HG03575 (cell line): ENCODE results near the gene ILF3.

Source experiments
- ATAC-seq: cut with Tn5 transposase; IDR thresholded peaks from one replicate; pipeline ENCODE4 v1.9.1; 2021; ENCODE audit not compliant: unreplicated experiment, insufficient number of reproducible peaks, low FRiP score; ENCODE audit errors: extremely low read depth

ILF3 gene

GRCh38 chr19:10691178-10691881 is 37.2 kb downstream of the ILF3 start:
- no peak for ATAC-seq

GRCh38 chr19:10691883-10692282 is 37.7 kb downstream of the ILF3 start:
- no peak for ATAC-seq

- no peak for ATAC-seq
These were observed 38.6 kb downstream of the ILF3 start for GRCh38 chr19:10692673-10693264.

DNA sequence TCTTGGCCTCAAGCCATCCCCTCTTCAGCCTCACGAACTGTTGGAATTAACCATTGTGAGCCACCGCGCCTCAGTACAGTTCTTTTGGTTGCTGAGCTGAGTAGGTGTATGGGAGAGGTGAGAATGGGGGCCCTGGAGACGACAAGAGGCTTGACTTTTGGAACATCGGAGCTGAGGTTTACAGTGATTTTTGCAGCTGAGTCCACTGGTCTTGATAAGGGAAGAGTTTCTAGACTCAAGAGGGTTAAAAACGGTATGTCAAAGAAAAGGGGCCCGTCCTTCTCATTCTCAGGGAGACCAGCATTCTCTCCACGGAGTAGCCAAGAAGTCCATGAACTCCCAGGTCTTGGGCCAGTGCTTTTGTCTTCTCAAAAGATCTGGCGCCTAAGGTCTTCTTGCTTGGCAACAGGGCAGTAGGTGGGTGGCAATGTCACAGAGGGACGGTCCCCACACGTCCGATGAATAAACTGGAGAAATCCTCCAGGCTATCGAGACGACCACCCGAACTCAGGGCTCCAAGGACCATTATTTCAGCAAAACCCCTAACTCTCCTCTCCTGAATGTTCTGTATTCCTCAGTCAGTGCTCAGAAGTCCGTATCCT is 40.7 kb downstream of the ILF3 start:
- ATAC-seq, result no peak

GRCh38 chr19:10695401-10696398 is 41.6 kb downstream of the ILF3 start:
- no peak for ATAC-seq

- ATAC-seq, result no peak
These were observed 45.6 kb downstream of the ILF3 start for GRCh38 chr19:10699650-10700335.

DNA sequence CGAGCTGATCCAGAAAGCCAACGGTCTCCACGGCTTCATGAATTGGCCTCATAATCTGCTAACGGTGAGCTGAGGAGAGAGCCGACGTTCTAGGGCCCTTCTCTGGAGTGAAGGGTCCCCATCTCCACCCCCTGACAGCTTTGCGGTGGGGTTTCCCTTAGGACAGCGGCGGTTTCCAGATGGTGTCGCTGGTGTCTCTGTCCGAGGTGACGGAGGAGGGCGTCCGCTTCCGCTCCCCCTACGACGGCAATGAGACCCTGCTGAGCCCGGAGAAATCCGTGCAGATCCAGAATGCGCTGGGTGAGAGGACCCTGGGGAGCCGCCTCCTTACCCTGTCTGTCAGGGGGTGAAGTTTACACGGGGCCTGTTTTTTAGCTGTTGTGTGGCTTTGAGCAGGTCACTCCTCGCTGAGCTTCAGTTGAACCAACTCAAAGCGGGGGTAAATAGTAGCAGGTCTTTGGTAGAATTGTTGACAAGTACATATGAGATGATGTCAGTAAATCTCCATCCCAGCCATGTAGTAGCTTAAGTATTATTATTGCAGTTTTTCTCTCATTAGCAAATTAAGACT is 47.9 kb downstream of the ILF3 start:
- no peak for ATAC-seq

DNA sequence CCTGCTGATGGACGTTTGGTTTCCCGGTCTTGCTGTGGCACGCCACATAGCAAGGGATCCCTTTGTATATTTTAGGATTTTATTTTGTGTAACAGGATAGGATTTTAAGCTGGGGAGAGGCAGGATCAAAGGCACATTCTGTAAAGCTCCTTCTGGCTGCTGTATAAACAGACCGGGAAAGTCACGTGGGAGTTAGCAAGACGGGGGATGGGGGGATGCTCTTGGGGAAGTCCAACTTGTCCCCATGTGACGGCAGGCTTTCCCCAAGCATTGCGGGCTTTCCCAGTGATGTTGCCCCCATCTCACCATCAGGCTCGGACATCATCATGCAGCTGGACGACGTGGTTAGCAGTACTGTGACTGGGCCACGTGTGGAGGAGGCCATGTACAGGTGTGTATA is 52.8 kb downstream of the ILF3 start:
- ATAC-seq, result no peak

DNA sequence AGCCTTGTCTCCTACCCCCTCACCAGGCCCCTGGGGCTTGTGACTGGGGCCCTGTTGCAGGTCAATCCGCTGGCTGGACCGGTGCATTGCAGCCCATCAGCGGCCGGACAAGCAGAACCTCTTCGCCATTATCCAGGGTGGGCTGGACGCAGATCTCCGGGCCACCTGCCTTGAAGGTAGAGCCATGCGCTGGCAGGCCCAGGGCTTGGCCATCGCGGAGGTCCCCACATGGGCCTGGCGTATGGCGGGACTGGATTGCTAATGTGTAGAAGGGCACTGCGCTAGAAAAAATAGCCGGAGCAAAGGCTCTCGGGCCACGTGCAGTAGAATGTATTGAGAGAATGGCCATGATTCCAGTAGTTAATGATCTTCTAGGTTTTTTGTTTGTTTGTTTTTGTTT is 53.3 kb downstream of the ILF3 start:
- no peak for ATAC-seq

DNA sequence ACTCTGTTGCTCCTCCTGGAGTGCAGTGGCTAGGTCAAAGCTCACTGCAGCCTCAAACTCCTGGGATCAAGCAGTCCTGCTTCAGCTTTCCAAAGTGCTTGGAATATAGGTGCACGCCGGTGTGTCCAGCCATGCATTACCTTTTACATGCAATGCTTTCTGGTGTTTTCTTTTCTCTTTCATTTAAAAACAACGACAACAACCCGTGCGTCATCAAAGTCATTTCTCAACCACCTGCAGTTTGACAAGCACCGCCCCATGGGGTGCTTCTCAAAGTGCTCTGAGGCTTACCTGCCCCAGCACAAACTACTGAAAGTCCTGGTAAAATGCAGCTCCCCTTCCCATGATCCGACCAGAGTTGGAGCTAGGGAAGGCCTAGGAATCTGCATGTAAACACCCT is 54.1 kb downstream of the ILF3 start:
- ATAC-seq, result no peak

DNA sequence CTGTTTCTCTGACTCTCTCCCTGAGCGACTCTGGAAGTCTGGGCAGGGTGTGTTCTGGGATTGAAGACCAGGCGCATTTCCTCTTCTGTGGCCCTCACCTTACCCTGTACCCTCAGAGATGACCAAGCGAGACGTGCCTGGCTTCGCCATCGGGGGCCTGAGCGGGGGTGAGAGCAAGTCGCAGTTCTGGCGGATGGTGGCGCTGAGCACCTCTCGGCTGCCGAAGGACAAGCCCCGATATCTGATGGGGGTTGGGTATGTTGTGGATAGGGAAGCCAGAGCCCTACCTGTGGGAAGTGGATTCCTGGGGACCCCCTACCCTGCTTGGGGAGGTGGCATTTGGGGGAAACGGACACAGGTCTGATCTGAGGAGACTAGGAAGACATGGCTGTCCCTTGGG is 57.9 kb downstream of the ILF3 start:
- ATAC-seq, result no peak

GRCh38 chr19:10712754-10713153 is 58.6 kb downstream of the ILF3 start:
- no peak for ATAC-seq

- no peak for ATAC-seq
These were observed 59.2 kb downstream of the ILF3 start for GRCh38 chr19:10713317-10713716.

DNA sequence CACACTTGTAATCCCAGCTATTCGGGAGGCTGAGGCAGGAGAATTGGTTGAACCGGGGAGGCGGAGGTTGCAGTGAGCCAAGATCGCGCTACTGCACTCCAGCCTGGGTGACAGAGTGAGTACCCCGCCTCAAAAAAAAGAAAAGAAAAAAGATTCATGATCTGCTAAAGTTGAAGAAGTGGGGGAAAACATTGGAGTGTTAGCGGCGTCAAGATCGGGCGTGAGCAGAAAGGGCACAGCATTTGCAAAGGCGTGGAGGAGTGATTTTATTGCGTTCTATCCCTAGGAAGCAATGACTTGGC is 62.9 kb downstream of the ILF3 start:
- ATAC-seq, result no peak

DNA sequence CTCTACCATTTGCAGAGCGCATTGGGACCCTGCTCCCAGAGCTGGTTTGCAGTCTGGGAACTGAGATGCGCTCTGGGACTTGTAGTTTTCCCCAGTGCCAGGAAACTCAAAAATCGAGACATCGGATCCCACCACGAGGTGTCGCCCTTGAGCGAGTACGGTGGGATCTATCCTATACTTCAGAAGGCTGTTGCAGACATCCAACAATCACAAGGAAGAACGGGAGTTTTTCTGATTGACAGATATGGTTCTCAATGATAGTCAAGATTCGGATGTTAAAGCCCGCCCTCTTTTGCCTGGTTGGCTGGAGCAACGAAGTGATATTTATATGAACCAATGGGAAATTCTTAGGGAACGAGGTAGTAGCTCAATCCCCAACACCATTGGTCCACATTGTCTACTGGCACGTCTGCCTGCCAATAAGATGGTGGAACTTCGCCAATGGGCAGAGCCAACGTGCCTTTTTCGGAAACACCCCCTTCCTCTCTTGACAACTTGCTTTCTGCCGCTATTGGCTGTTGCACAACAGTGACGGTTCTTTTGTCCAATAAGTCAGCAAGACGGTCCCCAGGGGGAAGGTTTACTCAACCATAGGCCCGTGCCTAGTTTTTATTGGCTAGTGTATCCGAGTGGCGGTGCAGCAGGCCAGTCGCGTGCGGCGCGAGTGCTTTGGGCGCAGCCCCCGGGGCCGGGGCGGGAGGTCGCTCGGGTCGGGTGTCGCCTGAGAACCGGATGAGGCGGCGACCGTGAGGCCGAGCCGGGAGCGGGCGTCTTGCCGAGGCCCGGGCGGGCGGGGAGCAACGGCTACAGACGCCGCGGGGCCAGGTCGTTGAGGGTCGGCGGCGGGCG is 63.4 kb downstream of the ILF3 start, which contains the start of gene DNM2:
Gene DNM2, plus strand, starts transcription at position 724 of the 849 bp plus-strand sequence. CDS start 164 bp downstream, outside the sequence.
- peak; percentile 78 for ATAC-seq

DNA sequence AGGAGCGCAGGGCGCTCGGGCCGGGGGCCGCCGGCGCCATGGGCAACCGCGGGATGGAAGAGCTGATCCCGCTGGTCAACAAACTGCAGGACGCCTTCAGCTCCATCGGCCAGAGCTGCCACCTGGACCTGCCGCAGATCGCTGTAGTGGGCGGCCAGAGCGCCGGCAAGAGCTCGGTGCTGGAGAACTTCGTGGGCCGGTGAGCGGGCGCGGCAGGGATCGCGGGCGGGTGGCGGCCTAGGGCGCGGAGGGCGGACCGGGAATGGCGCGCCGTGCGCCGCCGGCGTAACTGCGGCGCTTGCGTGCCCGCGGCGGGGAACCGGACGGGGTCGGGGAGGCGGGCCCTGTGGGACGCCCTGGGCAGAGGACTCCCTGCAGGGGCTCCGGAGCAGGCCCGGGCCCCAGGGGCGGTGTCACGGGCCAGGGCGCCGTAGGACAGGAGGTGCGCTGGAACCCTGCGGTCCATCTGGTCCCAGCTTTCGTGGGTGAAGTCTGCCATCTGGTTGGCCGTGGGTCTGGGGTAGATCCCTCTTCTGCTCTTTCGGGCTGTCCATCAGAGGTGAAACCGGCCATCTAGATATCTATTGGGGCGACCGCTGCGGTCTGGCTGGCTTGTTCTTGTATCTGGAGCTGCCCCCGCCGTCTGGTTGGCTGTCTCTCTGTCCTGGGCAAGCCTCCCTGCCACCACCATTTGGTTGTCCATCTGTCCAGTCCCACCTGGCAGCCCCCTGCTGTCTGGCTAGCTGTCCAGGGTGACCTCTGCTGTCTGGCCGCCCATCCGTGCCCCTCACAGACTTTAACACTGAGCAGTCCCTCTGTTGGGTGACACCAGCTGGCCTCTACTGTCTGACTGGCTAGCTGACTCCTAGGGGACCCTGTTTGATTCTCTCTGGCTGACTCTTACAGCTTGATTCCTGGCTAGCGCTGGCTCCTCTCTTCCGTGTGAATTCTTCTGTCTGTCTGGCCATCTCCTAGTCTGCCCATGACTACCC is 64.4 kb downstream of the ILF3 start:
- ATAC-seq, result no peak
